ENCODE data around the gene ACTN4.
A peak's percentile ranks its signal among the peaks of the same experiment; 100 is the strongest.

The ACTN4 gene

DNA sequence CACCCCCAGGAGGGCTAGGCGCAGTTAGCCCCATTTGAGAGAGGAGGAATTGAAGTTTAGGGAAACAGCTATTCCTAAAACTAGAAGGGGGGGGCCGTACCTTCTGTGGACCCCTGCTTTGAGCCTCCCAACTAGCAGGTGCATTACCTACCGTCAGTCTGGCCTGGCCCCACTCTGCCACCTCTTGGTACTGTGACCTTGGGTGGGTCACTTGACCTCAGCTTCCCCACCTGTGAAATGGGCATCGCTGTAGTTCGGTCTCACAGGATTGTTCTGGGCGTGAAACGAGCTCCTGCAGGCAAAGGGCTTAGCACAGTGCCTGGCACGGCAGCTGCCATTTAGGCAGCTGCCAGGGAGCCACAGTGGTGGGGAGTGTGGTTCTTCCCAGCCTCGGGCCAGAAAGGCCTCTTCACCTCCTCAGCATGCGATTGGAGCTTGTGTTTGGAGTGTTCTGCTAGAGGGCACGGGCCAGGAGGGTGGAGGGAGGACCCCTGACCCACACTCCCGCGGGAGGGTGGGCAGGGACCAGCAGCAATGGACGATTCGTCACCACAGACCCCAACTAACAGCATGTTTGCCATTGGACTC, 64.8 kb downstream of the ACTN4 start:
- DNase-seq, result no peak

DNA sequence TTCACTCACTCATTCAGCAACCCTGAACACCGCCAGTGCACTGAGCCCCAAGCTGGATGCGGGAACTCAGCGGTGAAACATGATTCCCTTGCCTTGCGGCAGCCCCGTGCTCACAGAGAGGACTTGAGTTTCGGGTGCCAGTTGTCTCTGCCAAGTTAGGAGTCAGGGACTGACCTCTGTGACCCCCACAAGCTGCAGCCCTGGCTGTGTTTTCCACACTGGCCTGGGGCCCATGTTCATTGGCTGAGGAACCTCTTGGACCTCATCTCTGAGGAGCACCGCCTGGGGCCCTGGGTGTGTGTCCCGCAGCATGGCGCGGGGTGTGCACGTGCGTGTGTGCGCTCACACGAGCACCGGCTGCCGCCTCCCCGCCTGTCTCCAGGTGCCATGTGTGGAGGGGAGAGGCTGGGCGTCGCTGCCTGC, 65.8 kb downstream of the ACTN4 start:
- DNase-seq, result no peak

DNA sequence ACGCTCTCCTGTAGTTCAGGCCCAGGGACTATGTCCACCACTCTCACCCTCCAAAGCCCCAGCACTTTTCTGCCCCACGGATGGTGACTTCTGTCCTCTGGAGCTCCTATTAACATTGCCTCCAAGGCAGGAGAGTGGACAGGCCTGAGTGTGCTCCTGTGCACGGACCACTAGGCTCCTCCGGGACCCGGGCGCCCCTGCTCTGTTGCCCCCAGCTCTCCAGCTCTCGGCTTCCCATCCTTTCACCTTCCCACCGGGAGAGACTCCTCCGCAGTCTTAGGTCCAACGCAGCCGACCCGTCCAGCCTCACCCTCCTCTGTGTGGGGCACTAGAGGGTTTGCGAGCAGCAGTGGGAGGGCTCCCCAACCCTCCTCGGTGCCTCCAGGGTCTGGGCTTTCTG, 66.4 kb downstream of the ACTN4 start:
- DNase-seq, result no peak

DNA sequence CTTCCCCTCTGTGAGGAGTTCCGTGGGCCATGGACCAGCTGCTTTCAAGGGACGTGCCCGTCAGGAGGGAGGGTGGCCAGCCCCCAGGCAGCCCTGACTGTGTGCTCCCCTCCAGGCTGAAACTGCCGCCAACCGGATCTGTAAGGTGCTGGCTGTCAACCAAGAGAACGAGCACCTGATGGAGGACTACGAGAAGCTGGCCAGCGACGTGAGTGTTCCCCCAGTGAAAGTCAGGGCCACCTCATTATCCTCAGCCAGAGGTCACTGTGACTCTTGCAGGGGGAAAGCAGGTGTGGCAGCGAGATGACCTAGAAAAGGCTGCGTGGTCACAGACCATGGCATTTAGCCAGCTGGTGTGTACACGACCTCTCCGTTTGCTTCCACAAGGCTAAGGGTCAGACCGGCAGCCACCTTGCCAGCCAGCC, 66.9 kb downstream of the ACTN4 start:
- no peak for DNase-seq

DNA sequence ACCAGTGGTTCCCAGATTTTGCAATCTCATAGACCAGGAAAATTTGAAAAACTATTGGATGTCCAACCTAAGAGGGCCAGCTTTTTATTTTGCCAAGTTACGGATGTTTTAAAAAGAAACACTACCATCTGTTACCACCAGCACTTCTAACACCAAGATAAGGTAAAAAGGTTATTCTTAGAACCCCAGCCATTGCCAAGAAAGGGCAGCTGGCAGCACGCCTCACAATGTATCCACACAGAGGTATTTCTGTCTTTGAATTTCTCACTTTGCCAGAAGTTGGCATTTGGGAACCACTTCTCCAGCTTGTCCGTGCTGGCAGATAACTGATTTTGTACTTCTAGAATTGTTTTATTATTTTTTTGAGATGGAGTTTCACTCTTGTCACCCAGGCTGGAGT, 68.1 kb downstream of the ACTN4 start:
- no peak for DNase-seq

DNA sequence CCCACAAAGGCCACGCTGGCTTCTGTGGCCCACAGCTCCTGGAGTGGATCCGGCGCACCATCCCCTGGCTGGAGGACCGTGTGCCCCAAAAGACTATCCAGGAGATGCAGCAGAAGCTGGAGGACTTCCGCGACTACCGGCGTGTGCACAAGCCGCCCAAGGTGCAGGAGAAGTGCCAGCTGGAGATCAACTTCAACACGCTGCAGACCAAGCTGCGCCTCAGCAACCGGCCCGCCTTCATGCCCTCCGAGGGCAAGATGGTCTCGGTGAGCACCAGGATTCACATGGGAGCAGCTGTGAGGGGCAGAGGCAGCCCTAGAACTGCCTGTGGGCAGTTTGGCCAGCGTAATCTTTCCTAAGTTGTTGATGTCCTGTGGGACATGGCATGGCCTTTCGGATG, 69.6 kb downstream of the ACTN4 start:
- no peak for DNase-seq

DNA sequence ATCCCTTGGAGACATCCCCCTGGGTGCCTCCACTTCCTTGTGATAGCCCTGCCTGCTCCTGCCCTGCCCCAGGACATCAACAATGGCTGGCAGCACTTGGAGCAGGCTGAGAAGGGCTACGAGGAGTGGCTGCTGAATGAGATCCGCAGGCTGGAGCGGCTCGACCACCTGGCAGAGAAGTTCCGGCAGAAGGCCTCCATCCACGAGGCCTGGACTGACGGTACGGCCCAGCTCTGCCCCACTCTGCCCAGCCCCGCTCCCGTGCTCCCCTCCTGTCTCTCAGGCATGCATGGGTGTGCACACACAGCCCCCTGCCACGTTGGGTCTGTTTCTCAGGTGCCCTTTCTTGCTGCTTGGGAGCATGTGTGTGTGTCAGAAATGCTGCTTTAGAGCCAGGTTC, 70.4 kb downstream of the ACTN4 start:
- DNase-seq, result no peak

DNA sequence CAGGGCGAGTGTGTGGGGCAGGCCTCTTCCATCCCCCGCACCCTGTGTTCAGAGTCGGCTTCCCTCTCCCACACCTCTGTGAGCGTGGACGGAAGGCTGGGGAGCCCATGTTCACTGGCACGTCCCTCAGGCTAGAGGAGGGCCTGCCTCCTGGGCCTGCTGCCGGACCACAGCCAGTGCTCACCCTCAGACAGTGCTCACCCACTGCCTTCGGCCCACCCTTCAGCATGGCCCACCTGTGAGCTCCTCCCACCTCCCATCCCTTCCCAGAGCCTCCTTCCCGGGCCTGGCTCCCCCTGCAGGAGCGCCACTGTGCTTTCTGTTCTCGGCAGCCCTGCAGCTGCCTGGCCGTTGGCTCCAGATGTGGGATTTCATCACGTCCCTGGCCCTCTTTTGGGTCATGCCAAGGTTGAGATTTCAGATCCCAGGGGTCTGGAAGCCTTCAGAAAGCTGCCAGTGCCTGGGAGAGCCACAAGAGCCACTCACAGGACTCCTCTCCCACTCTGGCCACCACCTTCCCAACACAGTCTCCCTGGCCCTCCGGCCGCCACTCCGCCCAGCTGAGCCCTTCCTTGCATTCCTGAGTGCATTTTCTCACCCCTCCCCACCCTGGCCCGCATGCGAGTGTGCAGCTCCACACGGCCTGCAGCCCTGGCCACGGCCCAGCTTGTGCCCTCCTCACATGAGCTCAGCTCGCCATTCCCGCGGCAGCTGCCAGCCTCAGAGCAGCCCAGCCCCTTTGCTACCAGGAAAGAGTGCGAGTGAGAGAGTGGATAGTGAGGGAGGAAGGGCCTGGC, 71.5 kb downstream of the ACTN4 start:
- DNase-seq, result no peak

DNA sequence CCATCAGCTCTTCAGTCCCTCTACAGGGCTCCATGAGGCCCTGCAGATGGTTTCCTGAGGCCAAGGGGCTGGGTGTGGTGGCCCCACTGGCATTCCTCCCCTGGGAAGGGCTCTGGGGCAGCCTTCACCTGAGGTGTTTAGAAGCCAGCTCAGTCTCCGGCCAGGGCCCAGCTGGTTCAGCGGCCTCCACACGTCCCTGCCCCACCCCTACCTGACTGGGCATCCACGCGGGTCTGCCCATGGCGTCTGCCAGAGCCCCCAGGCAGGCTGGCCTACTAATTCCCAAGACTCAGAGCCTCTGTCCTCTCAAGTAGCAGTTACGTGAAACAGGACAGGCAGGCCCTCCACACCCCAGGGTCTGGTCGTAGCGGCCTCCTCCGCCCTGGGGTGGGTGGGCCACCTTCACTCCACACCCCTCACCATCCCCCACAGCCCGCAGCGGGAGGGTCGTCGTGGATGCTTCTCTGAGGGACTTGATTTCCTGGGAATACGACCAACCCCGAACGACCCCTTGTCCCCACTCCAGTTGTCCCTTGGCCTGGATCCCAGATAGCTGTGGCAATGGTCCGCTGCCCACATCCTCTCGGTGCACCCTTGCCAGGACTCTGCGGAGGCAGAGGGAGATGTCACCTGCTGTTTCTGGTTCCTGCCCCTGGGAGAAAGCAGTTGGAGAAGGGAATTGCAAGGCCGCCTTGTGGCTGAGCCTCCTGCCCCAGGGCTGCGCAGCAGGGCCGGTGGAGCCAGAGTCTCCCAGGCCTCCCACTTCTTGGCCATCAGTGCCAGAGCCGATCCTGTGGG, 72.5 kb downstream of the ACTN4 start:
- DNase-seq, result no peak

DNA sequence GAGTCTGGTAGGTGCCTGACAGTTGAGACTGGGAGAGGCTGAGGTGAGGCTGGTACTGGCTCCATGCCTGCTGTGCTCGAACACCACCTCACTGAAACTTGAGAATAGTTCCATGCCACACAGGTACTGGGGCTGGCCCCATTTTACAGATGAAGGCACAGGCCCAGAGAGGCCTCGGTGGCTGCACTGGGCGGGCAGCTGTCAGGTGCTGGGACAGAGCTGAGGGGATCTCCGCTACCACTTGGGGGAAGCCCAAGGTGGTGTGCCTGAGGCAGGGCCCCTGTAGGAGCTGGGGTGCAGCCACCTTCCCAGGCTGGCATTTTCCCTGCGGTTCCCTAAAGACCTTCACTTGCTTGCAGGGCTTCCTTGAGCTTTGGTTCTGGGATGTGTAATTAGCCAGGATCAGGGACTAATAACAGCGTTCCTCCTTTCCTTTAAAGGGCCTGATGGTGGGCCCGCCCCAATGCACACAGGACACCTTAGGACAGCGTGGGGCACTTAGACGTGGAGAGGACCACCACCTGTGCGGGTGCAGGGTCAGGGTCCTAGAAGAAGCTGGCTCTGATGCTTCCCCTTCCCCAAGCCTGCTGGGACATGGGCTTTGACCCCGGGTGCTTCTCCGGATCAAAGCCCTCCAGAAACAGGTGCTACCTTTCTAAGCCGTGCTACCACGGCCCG, 73.2 kb downstream of the ACTN4 start:
- no peak for DNase-seq

DNA sequence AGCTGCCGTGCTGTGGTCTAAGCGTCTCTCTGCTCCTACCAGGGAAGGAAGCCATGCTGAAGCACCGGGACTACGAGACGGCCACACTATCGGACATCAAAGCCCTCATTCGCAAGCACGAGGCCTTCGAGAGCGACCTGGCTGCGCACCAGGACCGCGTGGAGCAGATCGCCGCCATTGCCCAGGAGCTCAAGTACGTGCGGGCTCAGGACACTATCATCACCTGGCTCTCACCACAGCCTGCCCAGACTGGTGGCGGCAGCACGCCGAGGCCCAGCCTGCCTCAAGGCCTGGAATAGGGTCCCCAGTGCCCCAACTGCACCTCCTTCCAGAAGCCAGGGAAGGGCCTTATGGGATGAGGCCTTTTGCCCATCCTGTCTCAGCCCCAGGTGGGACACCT, 74.0 kb downstream of the ACTN4 start:
- DNase-seq, result no peak

DNA sequence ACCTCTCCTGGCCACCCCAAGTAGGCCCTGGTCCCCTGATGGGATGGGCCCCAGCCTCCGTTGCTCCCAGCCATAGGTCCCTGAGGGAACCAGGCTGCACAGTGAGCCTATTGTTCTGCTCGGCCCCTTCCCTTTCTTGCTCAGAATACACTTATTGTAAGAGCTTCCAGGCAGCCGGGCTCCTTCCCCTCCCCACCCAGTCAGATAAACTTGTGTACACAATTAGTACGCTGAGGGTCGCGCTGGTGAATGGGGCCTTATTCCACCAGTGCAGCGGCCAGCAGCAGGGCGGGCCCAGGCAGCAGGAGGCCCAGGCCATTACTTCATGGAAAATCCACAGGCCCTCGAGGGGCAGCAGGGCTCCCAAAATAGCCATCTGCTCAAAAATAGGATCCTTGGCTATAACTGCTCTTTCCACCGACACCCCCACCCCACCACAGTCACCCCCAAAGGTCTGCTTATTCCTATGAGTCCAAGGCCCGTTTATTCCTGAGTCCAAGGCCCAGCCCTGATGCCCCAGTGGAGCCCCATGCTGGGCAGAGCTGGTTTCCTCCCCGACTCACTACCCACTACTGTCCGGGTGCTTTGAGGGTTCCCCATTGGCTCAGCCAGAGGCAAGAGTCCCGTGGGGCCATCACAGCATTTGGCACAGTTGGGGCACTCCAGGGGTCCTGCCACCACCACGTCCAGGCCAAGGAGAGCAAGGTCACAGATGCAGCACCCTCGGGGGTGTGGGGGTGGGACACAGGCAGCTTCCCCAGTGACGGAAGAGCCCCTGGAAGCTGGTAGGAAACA, 74.7 kb downstream of the ACTN4 start:
- DNase-seq, result no peak

DNA sequence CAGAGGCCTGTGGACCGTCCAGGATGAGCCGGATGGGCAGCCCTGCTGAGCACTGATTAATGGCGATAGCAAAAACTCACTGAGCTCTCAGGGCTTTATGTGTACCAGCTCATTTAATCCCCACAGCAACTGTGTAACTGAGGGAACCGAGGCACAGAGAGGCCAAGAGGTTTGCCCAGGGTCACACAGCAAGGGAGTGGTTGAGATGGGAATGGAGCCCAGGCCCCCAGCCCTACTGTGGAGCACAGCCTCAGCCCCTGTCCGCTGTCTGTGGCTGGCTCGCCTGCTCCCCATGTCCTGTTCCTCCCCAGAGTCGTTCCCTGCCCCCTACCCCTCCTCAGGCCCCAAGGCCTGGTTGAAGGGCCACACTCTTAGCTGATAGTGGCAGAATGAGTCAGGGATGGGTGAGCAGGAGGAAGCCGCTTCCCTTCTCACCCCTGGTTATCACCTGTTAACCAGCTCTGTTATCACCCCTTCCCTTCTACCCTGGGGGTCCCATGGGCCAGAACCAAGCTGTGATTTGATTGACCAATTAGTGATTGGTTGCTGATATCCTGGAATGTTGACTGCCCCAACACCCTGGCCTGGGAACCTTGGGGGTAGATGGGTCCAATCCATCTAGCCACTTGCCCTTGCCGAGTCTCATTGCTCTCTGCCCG, 75.6 kb downstream of the ACTN4 start:
- DNase-seq, result no peak

DNA sequence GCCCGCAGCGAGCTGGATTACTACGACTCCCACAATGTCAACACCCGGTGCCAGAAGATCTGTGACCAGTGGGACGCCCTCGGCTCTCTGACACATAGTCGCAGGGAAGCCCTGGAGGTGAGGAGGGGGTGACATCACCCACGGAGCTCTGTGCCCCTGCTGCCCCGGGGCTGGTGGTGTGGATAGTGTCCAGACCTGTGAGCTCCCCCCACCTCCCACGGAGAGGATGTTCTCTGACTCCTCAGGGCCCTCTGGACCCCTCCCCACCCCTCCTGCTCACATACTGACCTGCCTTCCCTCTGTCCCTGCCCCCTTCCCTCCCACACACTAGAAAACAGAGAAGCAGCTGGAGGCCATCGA, 76.1 kb downstream of the ACTN4 start:
- DNase-seq, result no peak

DNA sequence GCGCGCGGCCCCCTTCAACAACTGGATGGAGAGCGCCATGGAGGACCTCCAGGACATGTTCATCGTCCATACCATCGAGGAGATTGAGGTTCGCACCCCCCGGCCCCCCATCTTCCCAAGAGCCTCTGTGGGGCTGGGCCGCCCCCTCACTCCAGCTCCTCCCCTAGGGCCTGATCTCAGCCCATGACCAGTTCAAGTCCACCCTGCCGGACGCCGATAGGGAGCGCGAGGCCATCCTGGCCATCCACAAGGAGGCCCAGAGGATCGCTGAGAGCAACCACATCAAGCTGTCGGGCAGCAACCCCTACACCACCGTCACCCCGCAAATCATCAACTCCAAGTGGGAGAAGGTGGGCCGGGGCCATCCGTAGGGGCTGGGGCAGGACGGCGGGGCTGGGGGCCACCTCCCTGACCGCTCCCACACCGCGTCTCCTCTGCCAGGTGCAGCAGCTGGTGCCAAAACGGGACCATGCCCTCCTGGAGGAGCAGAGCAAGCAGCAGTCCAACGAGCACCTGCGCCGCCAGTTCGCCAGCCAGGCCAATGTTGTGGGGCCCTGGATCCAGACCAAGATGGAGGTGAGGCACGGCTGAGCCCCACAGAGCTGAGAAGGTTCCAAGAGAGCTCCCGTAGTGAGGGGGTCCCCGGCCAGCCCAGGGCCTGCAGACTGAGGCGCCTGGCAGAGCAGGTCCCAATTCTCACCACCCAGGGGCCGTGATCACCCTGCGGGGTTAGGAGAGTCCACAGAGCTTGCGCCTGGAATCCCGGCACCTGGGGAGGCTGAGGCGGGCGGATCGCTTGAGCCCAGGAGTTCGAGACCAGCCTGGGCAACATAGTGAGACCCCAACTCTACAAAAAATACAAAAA, 76.8 kb downstream of the ACTN4 start:
- no peak for DNase-seq

DNA sequence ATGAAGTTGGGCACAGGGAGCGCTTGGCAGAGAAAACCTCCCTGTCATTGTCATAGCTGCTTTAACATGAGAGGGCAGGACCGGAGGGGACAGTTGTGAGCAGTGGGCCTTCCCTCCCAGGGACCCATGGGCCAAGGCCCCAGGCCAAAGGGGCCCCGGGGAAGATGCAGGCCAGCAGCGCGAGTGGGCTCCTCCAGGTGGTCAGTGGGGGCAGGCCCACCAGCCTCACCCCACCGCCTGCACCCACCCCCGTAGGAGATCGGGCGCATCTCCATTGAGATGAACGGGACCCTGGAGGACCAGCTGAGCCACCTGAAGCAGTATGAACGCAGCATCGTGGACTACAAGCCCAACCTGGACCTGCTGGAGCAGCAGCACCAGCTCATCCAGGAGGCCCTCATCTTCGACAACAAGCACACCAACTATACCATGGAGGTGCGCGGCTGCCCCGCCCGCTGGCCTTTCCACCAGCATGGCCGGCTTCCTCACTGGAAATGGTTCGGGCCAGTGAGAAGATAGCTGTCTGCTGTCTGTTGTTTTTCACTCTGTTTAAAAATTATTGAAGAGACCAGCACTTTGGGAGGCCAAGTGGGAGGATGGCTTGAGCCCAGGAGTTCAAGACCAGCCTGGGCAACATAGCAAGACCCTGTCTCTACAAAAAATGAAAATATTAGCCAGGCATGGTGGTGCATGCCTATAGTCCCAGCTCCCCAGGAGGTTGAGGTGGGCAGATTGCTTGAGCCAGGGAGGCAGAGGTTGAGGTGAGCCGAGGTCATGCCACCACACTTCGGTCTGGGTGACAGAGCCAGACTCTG, 78.2 kb downstream of the ACTN4 start:
- no peak for DNase-seq

DNA sequence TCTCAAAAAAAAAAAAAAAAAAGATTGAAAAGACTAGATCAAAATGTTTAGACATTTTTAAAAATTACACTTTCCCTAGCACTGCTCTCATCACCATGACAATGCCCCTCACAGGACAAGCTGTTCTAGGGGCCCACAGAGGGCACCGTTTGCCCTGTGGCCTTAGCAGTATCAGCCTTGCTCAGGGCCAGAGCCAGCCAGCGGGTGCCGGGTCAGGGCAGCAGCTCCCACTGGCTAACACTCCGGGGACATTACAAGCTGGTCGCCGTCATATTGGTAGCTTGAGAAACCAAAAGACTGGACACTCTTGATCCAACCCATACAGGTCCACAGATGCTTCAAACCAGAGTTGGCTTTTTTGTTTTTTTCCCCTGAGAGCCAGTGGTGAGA, 78.8 kb downstream of the ACTN4 start:
- no peak for DNase-seq

DNA sequence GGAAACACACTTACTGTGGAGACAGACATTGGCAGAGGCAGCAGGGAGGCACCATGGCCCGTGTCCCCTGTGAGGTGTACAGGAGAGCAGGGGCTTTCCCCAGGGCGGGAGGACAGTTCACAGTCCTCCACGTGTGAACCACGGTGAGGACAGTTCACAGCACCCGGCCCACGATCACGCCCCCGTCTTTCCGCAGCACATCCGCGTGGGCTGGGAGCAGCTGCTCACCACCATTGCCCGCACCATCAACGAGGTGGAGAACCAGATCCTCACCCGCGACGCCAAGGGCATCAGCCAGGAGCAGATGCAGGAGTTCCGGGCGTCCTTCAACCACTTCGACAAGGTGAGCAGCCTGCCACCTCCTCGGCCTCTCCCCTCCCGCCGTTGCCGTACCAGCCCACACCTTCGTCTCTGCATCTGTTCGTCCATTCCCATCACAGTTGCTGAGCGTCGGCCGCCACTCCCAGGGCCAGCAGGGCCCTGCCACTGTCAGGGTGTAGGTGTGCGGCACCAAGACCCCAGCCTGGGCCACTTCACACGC, 79.4 kb downstream of the ACTN4 start:
- DNase-seq, result peak; percentile 30

DNA sequence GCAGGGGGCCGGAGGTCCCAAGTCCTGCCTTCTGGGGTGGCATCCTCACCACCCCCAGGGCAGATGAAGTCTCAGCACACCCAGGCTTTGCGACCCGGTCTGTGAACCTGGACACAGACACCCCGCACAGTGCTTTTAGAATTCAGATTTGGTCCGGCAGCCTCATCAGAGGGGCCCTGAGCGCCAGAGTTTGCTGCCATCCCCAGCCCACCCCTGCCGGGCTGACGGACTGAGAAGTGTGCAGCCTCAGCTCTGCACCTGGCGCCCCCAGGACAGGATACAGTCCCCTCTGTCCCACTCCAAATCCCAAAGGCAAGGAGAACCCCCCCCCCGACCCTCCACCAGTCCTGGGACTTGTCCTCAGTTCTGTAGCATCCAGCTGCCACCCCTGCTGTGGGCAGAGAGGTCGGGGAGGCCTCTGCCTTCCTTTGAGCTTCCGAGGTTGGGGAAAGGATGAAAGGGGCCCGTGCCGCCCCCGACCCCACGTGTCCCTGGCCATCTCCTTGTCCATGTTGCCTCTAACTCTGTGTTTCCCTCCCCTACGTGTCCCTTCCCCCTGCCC, 79.9 kb downstream of the ACTN4 start:
- DNase-seq, result no peak

Measured in activated CD8-positive, alpha-beta memory T cell treated with anti-CD3 and anti-CD28 coated beads, Interleukin-2, amount 50 U/mL, for 4 hours (primary cell).